Astrocyte (in vitro differentiated cells and primary cell): Measurements from ENCODE around the gene RAE1. TPM values are rescaled to one million over a fixed set of nuclear protein-coding genes. Genes with fewer than 3 reads are reported as not detected.

ENCODE experiments used
- DNase-seq: peaks from one replicate; pipeline ENCODE4 v3.0.0-alpha.2; 2010; ENCODE audit warnings: low read depth
- FAIRE-seq: peaks from 2 replicates; lab custom pipeline; 2011; peaks lifted over from hg19 to GRCh38; lab: Jason Lieb, UNC
- H2AFZ ChIP-seq: 2 replicates; pipeline ENCODE4 v1.6.0; 2012; ENCODE audit warnings: low read depth, low read length, inconsistent platforms
- H3K27ac ChIP-seq: 2 replicates; pipeline ENCODE4 v1.5.1; 2011; ENCODE audit warnings: low read depth, low read length, inconsistent platforms
- H3K27me3 ChIP-seq: 2 replicates; pipeline ENCODE4 v1.6.0; 2011; ENCODE audit warnings: low read length, inconsistent platforms; ENCODE audit not compliant: insufficient read depth
- H3K36me3 ChIP-seq: 2 replicates; pipeline ENCODE4 v1.5.1; 2011; ENCODE audit warnings: low read length, inconsistent platforms; ENCODE audit not compliant: insufficient read depth
- H3K4me1 ChIP-seq: 2 replicates; pipeline ENCODE4 v1.5.1; 2011; ENCODE audit warnings: low read length, inconsistent platforms; ENCODE audit not compliant: insufficient read depth
- H3K4me2 ChIP-seq: 2 replicates; pipeline ENCODE4 v1.6.0; 2012; ENCODE audit warnings: low read length, inconsistent platforms
- H3K4me3 ChIP-seq: 2 replicates; pipeline ENCODE4 v1.5.1; 2011; ENCODE audit warnings: low read depth, mild to moderate bottlenecking, low read length, inconsistent platforms; ENCODE audit not compliant: insufficient read depth
- H3K79me2 ChIP-seq: 2 replicates; pipeline ENCODE4 v1.6.0; 2012; ENCODE audit warnings: mild to moderate bottlenecking, low read length, inconsistent platforms; ENCODE audit not compliant: insufficient read depth
- H3K9ac ChIP-seq: 2 replicates; pipeline ENCODE4 v1.6.0; 2012; ENCODE audit warnings: mild to moderate bottlenecking, low read length, inconsistent platforms
- H3K9me3 ChIP-seq: 2 replicates; pipeline ENCODE4 v1.5.1; 2012; ENCODE audit warnings: low read depth, mild to moderate bottlenecking, low read length, inconsistent platforms; ENCODE audit not compliant: insufficient read depth
- H4K20me1 ChIP-seq: 2 replicates; pipeline ENCODE4 v1.6.0; 2012; ENCODE audit warnings: low read length, inconsistent platforms; ENCODE audit not compliant: insufficient read depth
- H3K27ac Mint-ChIP-seq: one replicate; pipeline ENCODE4 v1.8.0; 2021; ENCODE audit warnings: mild to moderate bottlenecking, mixed read lengths; ENCODE audit not compliant: unreplicated experiment
- H3K27me3 Mint-ChIP-seq: one replicate; pipeline ENCODE4 v1.8.0; 2021; ENCODE audit warnings: low read depth, mixed read lengths; ENCODE audit not compliant: unreplicated experiment
- H3K36me3 Mint-ChIP-seq: one replicate; pipeline ENCODE4 v1.8.0; 2021; ENCODE audit warnings: low read depth, mixed read lengths; ENCODE audit not compliant: unreplicated experiment
- H3K4me1 Mint-ChIP-seq: one replicate; pipeline ENCODE4 v1.8.0; 2021; ENCODE audit warnings: low read depth, mixed read lengths; ENCODE audit not compliant: unreplicated experiment
- H3K4me3 Mint-ChIP-seq: one replicate; pipeline ENCODE4 v1.8.0; 2021; ENCODE audit warnings: mild to moderate bottlenecking, moderate library complexity, mixed read lengths; ENCODE audit not compliant: unreplicated experiment
- H3K9me3 Mint-ChIP-seq: one replicate; pipeline ENCODE4 v1.8.0; 2021; ENCODE audit warnings: mild to moderate bottlenecking, mixed read lengths; ENCODE audit not compliant: unreplicated experiment
- CTCF ChIP-seq: IDR thresholded peaks from 2 replicates; pipeline ENCODE4 v1.5.1; 2011; ENCODE audit warnings: low read depth, mild to moderate bottlenecking, inconsistent platforms, low read length, moderate library complexity; ENCODE audit not compliant: insufficient read depth
- EZH2 ChIP-seq: IDR thresholded peaks from 2 replicates; pipeline ENCODE4 v1.6.1; 2012; ENCODE audit warnings: mild to moderate bottlenecking, low read length, inconsistent platforms; ENCODE audit not compliant: insufficient read depth
- total RNA-seq: library from RNA; stranded (reverse); gene quantifications from 2 replicates; pipeline ENCODE4 v1.2.1, GENCODE V29; 2021

The RAE1 gene
- total RNA-seq, 1 donor from 2014 or later = 31.1 TPM

GRCh38 chr20:57308451-57309271 lies 42.4 kb upstream of the RAE1 start:
- no peaks in the 10 kb centered on the region for H4K20me1 ChIP-seq
- no peaks in the 10 kb centered on the region for H3K36me3 Mint-ChIP-seq
- H3K4me1 ChIP-seq = no peaks in the 10 kb centered on the region
- peaks cover 22% of the 10 kb centered on the region for H3K27me3 ChIP-seq
- TF ChIP-seq EZH2 (no peak), CTCF (no peak)
- H3K9ac ChIP-seq = no peak overlapping the region
- peaks cover 2% of the 10 kb centered on the region for H3K9me3 Mint-ChIP-seq
- DNase-seq = no peak
- H3K4me1 Mint-ChIP-seq = no peaks in the 10 kb centered on the region
- peaks cover 28% of the 10 kb centered on the region for H3K27me3 Mint-ChIP-seq
- H3K27ac Mint-ChIP-seq = no peak overlapping the region
- no peak overlapping the region for H3K4me2 ChIP-seq
- no peak overlapping the region for H3K4me3 ChIP-seq
- no peaks in the 10 kb centered on the region for H3K36me3 ChIP-seq
- no peaks in the 10 kb centered on the region for H3K79me2 ChIP-seq
- H3K4me3 Mint-ChIP-seq = no peak overlapping the region
- H3K9me3 ChIP-seq = no peaks in the 10 kb centered on the region
- no peak for FAIRE-seq
- no peak overlapping the region for H3K27ac ChIP-seq
- no peak overlapping the region for H2AFZ ChIP-seq

GRCh38 chr20:57309544-57310115 lies 41.4 kb upstream of the RAE1 start:
- peaks cover 25% of the 10 kb centered on the region for H3K27me3 ChIP-seq
- H3K36me3 ChIP-seq = no peaks in the 10 kb centered on the region
- H3K27ac ChIP-seq = no peak overlapping the region
- H3K9ac ChIP-seq = no peak overlapping the region
- H3K4me1 ChIP-seq = no peaks in the 10 kb centered on the region
- Mint-ChIP-seq H3K9me3 (peaks cover 2% of the 10 kb centered on the region), H3K27me3 (peaks cover 29% of the 10 kb centered on the region), H3K36me3 (no peaks in the 10 kb centered on the region), H3K4me1 (peaks cover under 1% of the 10 kb centered on the region), H3K27ac (peak overlapping the region; percentile 8), H3K4me3 (no peak overlapping the region)
- no peak overlapping the region for H2AFZ ChIP-seq
- no peak for FAIRE-seq
- no peak overlapping the region for H3K4me3 ChIP-seq
- H3K4me2 ChIP-seq = no peak overlapping the region
- no peaks in the 10 kb centered on the region for H3K9me3 ChIP-seq
- no peak for DNase-seq
- no peaks in the 10 kb centered on the region for H3K79me2 ChIP-seq
- no peaks in the 10 kb centered on the region for H4K20me1 ChIP-seq
- no peak for TF ChIP-seq CTCF
- TF ChIP-seq EZH2 = no peak
